HEK293 (cell line): Measurements from ENCODE around the gene PTPRJ.
A peak's percentile ranks its signal among the peaks of the same experiment; 100 is the strongest.

Experiments used
- CTCF ChIA-PET: fragments of 350-600 bp; formaldehyde crosslinking; extraction: SDS; loops from one replicate; lab custom pipeline; 2021; ENCODE audit warnings: antibody characterized with exemption; lab: Yijun Ruan, JAX
- POLR2A ChIA-PET: fragments of 300-600 bp; formaldehyde crosslinking; extraction: SDS; loops from one replicate; lab custom pipeline; 2020; ENCODE audit warnings: antibody characterized with exemption, inconsistent platforms; lab: Yijun Ruan, JAX
- H3K27ac ChIP-seq: fragments of 200-500 bp; sonication (Bioruptor generic); 2 replicates; pipeline ENCODE4 v1.5.1; 2014; ENCODE audit warnings: low read depth, low read length, control low read depth, inconsistent platforms; ENCODE audit errors: extremely low read depth
- H3K36me3 ChIP-seq, 2 experiments: fragments of 200-500 bp in 1 of 2; sonication (Bioruptor generic) in 1 of 2; 1 replicate in 1 of 2; 2 replicates in 1 of 2; pipeline ENCODE4 v1.5.1; 2014 to 2017; ENCODE audit warnings: inconsistent platforms in 2 of 2, low read length in 2 of 2; ENCODE audit not compliant: control insufficient read depth in 2 of 2, insufficient read depth in 1 of 2
- H3K4me1 ChIP-seq: fragments of 200-500 bp; sonication (Bioruptor generic); 2 replicates; pipeline ENCODE4 v1.5.1; 2014; ENCODE audit warnings: mild to moderate bottlenecking, low read length, inconsistent platforms; ENCODE audit not compliant: control insufficient read depth, insufficient read depth
- H3K4me3 ChIP-seq: 2 replicates; pipeline ENCODE4 v1.5.1; 2011; ENCODE audit warnings: low read depth, mild to moderate bottlenecking, control low read depth, low read length, moderate library complexity
- H3K9me3 ChIP-seq: fragments of 200-500 bp; sonication (Bioruptor generic); 2 replicates; pipeline ENCODE4 v1.5.1; 2014; ENCODE audit warnings: low read depth, low read length, inconsistent platforms; ENCODE audit not compliant: control insufficient read depth, insufficient read depth
- GLIS1 ChIP-seq: fragments of 450-650 bp; formaldehyde crosslinking; IDR thresholded peaks from 2 replicates; pipeline ENCODE4 v1.5.1; 2016; ENCODE audit warnings: missing biosample characterization, missing genetic modification characterization
- PRDM10 ChIP-seq: fragments of 450-650 bp; formaldehyde crosslinking; IDR thresholded peaks from 2 replicates; pipeline ENCODE4 v1.5.1; 2016; ENCODE audit warnings: missing biosample characterization, missing genetic modification characterization
- PRDM6 ChIP-seq: fragments of 450-650 bp; formaldehyde crosslinking; IDR thresholded peaks from 2 replicates; pipeline ENCODE4 v1.5.1; 2017; ENCODE audit warnings: missing biosample characterization, missing genetic modification characterization
- SETDB1 ChIP-seq: IDR thresholded peaks from one replicate; pipeline ENCODE4 v1.6.1; 2017; ENCODE audit warnings: mild to moderate bottlenecking, low read length, moderate library complexity, mixed read lengths; ENCODE audit not compliant: insufficient read length
- SP2 ChIP-seq: fragments of 450-650 bp; formaldehyde crosslinking; IDR thresholded peaks from 2 replicates; pipeline ENCODE4 v1.5.1; 2016; ENCODE audit warnings: missing biosample characterization, missing genetic modification characterization
- SP7 ChIP-seq: fragments of 450-650 bp; formaldehyde crosslinking; IDR thresholded peaks from 2 replicates; pipeline ENCODE4 v1.5.1; 2016; ENCODE audit warnings: missing biosample characterization, missing genetic modification characterization
- WT1 ChIP-seq: fragments of 450-650 bp; formaldehyde crosslinking; IDR thresholded peaks from 2 replicates; pipeline ENCODE4 v1.5.1; 2016; ENCODE audit warnings: missing biosample characterization, missing genetic modification characterization
- ZBTB10 ChIP-seq: fragments of 450-650 bp; formaldehyde crosslinking; IDR thresholded peaks from 2 replicates; pipeline ENCODE4 v1.5.1; 2016; ENCODE audit warnings: missing biosample characterization, missing genetic modification characterization
- ZBTB6 ChIP-seq: fragments of 450-650 bp; formaldehyde crosslinking; IDR thresholded peaks from 2 replicates; pipeline ENCODE4 v1.5.1; 2017; ENCODE audit warnings: missing biosample characterization, missing genetic modification characterization
- ZIC2 ChIP-seq: fragments of 450-650 bp; formaldehyde crosslinking; IDR thresholded peaks from 2 replicates; pipeline ENCODE4 v1.5.1; 2016; ENCODE audit warnings: missing biosample characterization, missing genetic modification characterization
- ZNF174 ChIP-seq: fragments of 450-650 bp; formaldehyde crosslinking; IDR thresholded peaks from 2 replicates; pipeline ENCODE4 v1.5.0; 2017; ENCODE audit warnings: missing biosample characterization, mild to moderate bottlenecking, missing genetic modification characterization
- ZNF580 ChIP-seq: fragments of 450-650 bp; formaldehyde crosslinking; IDR thresholded peaks from 2 replicates; pipeline ENCODE4 v1.5.1; 2016; ENCODE audit warnings: missing biosample characterization, missing genetic modification characterization
- ZNF585B ChIP-seq: fragments of 450-650 bp; formaldehyde crosslinking; IDR thresholded peaks from 2 replicates; pipeline ENCODE4 v1.5.1; 2016; ENCODE audit warnings: missing biosample characterization, missing genetic modification characterization
- ZNF639 ChIP-seq: fragments of 450-650 bp; formaldehyde crosslinking; IDR thresholded peaks from 2 replicates; pipeline ENCODE4 v1.5.1; 2016; ENCODE audit warnings: missing biosample characterization, missing genetic modification characterization
- ZNF664 ChIP-seq: fragments of 450-650 bp; formaldehyde crosslinking; IDR thresholded peaks from 2 replicates; pipeline ENCODE4 v1.5.1; 2016; ENCODE audit warnings: missing biosample characterization, missing genetic modification characterization

Gene PTPRJ

GRCh38 chr11:47992959-47993820 is 12.8 kb downstream of the PTPRJ start:
- TF ChIP-seq ZNF174 (tag by site-specific recombination) (no peak), ZNF639 (tag by site-specific recombination) (peak; percentile 25; the same call in 1 of the 2 replicates), SP7 (tag by site-specific recombination) (peak; percentile 84), SP2 (tag by site-specific recombination) (no peak), PRDM10 (tag by site-specific recombination) (no peak), SETDB1 (peak; percentile 48), ZBTB6 (tag by site-specific recombination) (peak; percentile 76; the same call in 1 of the 2 replicates), WT1 (tag by site-specific recombination) (peak; percentile 36; the same call in 1 of the 2 replicates), ZBTB10 (tag by site-specific recombination) (no peak), ZNF585B (no peak), GLIS1 (tag by site-specific recombination) (peak; percentile 53), ZNF580 (tag by site-specific recombination) (no peak), PRDM6 (tag by site-specific recombination) (no peak), ZNF664 (peak; percentile 47; the same call in 1 of the 2 replicates), ZIC2 (tag by site-specific recombination) (no peak)
- Histone ChIP-seq H3K27ac (no peak overlapping the region), H3K4me1 (no peaks in the 10 kb centered on the region), H3K4me3 (no peak overlapping the region), H3K36me3 (no peaks in the 10 kb centered on the region), H3K9me3 (no peaks in the 10 kb centered on the region)
- CTCF ChIA-PET, result interaction anchor here (0.6 to 1.6 kb wide), 3 partner anchors 9 to 126 kb away, joined by 3 to 6 read pairs (median 4); no protein-coding TSS in a partner anchor
- POLR2A ChIA-PET, result interaction anchor here (1.1 kb wide), 1 partner anchor 9 kb away, joined by 3 read pairs; no protein-coding TSS in a partner anchor
